GM18873 (cell line): ENCODE data around the gene RRP12.

Source experiments
- ATAC-seq: cut with Tn5 transposase; IDR thresholded peaks from one replicate; pipeline ENCODE4 v1.9.1; 2021; ENCODE audit warnings: mild to moderate bottlenecking, moderate library complexity, moderate number of reproducible peaks; ENCODE audit not compliant: unreplicated experiment, low FRiP score

Gene RRP12

GRCh38 chr10:97320480-97321031 lies 80.6 kb downstream of the RRP12 start:
- ATAC-seq, result no peak

GRCh38 chr10:97319671-97320479 lies 81.3 kb downstream of the RRP12 start:
- peak; percentile 14 for ATAC-seq

- ATAC-seq, result peak; percentile 70
These were observed 82.1 kb downstream of the RRP12 start, which contains the start of gene FRAT1 for GRCh38 chr10:97318772-97319651. TSS of gene FRAT1 (plus strand) at chr10:97319271. CDS start at chr10:97319454, 183 bp downstream.

- no peak for ATAC-seq
These were observed 86.5 kb downstream of the RRP12 start for GRCh38 chr10:97314671-97315070.

GRCh38 chr10:97312897-97313296 lies 88.2 kb downstream of the RRP12 start:
- no peak for ATAC-seq

- no peak for ATAC-seq
These were observed 90.0 kb downstream of the RRP12 start for GRCh38 chr10:97311111-97311626.

GRCh38 chr10:97307866-97308780 lies 93.0 kb downstream of the RRP12 start:
- ATAC-seq, result no peak

GRCh38 chr10:97307441-97307840 lies 93.7 kb downstream of the RRP12 start:
- ATAC-seq, result no peak
